GM18508 (cell line): ENCODE results near the gene TNK2.
"Not testable (repeated sequence)": the region's sequence is repeated elsewhere in the genome, so short reads cannot be mapped to it uniquely, and the experiment has no call there.

Experiments
- ATAC-seq: cut with Tn5 transposase; IDR thresholded peaks from one replicate; pipeline ENCODE4 v1.9.1; 2021; ENCODE audit warnings: moderate number of reproducible peaks; ENCODE audit not compliant: insufficient read depth, unreplicated experiment

Gene TNK2

DNA sequence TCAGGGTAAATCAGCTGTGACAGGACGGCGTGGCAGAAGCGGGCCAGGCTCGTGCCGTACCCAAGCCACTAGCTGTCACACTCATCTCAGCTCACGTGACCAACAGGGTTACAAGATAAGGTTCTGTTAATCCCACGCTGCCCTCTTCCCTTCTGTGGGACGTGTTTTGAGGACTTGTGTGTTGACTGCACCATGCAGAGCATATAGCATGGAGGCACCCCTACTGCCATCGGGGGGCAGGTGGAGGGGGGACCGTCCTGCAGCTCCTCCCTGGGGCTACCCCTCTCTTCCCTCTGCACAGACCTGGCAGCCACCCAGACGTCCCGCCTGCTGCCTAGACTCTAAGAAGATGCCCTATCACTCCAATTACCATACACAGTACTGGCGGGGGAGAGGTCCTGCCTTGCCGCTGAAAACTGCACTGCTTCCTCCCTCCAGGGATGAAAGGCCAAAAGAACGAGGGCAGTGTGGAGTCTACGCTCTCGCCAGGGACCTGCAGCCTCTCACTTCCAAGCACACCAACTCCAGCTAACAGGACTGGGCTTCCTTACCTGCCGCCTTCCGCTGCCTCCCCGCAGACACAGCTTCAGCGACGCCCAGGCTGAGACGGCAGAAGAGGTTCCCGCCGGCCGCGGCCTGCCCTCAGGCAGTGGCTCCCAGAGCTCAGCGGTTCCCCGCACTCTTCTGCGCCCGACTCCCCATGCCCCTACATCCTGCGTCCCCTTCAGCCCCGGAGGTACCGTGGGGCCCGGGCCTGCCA, at the start of gene TNK2:
TSS of gene TNK2 (minus strand) at position 618 of the 760 bp plus-strand sequence. CDS start 19,963 bp downstream, outside the sequence.
- ATAC-seq: peak; percentile 27

DNA sequence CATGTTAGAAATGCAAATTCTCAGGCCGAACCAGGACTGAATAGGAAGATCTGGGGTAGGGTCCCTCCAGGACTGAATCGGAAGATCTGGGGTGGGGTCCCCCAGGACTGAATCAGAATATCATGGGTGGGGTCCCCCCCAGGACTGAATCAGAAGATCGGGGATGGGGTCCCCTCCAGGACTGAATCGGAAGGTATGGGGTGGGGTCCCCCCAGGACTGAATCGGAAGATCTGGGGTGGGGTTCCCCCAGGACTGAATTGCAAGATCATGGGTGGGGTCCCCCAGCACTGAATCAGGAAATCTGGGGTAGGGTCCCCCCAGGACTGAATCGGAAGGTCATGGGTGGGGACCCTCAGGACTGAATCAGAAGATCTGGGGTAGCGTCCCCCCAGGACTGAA, 48.2 kb upstream of the TNK2 start:
- ATAC-seq: no peak

DNA sequence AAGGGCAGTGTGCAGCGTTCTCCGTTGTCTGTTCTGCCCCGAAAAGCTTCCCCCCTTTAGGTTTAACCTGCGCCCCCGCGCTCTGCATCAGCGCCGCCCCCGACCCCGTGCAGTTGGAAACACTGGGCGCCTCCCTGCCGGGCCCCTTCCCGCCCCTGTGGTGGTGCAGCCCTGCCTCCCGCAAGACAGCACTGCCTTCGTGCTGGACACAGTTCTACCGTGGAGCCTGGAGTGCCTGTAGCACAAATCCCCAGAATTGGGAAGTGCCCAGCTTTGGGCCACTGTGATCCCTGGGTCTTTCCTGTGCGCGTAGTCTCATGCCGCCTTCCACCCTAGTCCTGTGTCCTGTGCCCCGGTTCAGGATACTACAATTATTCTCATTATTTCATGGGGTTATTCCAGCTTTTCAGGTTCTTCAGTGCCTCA, 47.1 kb upstream of the TNK2 start:
- not testable (repeated sequence) for ATAC-seq

DNA sequence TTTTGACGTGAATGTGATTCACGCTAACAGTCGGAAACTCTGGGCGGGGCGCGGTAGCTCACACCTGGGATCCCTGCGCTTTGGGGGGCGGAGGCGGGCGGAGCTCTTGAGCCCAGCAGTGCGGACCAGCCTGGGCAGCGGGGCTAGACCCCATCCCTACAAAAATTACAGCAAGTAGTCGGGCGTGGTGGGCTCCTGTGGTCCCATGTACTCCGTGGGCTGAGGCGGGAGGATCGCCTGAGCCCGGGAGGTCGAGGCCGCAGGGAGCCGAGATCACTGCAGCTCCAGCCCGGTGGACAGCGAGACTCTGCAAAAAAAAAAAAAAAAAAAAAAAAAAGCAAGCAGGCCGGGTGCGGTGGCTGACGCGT, 46.4 kb upstream of the TNK2 start:
- peak; percentile 38 for ATAC-seq

DNA sequence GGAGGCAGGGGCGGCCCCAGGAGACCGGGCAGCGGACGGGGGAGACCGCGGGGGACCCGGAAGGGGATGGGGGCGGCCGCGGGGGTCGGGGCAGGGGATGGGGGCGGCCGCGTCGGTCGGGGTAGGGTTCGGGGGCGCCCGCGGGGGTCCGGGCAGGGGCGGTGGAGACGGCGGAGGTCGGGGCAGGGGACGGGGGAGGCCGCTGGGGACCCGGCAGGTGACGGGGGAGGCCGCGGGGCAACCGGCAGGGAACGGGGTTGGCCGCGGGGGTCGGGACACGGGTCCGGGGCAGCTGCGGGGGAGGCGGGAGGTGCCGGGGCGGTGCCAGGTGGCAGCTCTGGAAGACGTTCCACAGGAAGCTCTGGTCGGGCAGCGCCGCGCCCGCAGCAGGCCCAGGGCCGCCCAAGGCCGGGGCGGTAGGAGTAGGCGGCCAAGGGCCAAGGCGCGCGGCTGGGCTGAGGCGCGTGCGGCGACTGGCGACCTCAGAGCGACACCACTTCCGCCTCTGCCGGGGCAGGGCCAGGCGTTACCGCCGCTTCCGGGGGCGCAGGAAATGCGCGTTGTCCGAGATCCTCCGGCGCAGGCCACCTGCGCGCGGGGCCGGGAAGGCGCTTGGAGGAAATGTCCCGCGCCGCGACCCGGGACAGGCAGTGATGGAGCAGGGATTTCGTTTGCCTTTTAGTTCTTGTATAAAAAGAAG, 45.9 kb upstream of the TNK2 start:
- ATAC-seq: peak; percentile 77

GRCh38 chr3:195952590-195952989, 44.2 kb upstream of the TNK2 start:
- not testable (repeated sequence) for ATAC-seq

- not testable (repeated sequence) for ATAC-seq
Observed at GRCh38 chr3:195951443-195952177, 43.3 kb upstream of the TNK2 start.

DNA sequence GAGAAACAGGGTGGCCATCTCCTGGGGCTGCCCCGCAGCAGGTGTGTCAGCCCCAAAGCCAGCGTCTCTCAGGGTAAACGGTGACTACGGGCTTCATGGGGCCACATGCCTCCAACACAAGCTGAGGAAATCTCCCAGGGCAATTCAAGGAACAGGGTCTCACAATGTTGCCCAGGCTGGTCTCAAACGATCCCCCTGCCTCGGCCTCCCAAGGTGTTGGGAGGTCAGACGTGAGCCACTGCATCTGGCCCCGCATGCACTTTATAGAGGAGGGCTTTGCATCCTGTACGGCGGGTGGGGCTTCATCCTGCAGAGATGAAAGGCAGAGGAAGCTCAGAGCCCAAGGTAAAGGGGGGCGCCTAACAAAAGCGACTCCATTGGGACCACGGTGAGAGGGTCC, 42.4 kb upstream of the TNK2 start:
- not testable (repeated sequence) for ATAC-seq

GRCh38 chr3:195950164-195950563, 41.8 kb upstream of the TNK2 start:
- ATAC-seq: not testable (repeated sequence)

DNA sequence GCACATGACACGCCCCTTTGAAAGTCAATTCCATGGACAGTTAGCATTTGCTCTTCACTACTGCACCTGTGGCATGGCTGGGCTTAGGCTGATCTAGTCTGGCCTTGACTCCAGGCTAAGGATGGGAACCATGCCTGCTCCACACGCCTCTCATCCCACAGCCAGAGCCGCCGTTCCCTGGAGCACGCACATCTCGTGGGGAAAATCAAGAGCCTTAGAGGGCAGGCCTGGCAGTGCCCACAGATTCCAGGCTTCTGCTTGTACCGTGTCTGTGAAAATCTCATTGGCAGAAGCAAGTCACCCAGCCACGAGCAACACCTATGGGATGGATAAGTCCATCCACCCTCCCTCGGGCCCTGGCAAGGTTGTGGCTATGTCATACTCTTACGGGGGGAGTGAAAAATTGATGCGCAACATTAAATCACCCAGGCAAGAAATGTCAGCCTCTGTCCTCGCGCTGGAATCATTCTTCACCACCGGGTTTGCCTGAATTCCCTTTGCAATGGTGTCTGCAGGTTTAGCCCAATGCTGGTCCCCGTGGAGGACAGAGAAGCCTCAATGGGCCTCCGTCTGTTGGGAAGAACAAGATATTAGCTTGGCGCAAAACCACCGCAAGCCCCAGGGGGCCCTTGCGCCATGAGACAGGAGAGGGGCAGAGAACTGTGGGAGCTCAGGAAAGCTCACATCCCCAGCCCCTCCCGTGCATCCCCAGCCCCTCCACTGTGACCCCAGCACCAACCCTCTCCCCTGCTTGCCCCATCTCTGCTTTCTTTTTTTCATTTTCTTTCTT, 38.8 kb upstream of the TNK2 start:
- not testable (repeated sequence) for ATAC-seq

GRCh38 chr3:195941265-195941815, 33.0 kb upstream of the TNK2 start:
- not testable (repeated sequence) for ATAC-seq

DNA sequence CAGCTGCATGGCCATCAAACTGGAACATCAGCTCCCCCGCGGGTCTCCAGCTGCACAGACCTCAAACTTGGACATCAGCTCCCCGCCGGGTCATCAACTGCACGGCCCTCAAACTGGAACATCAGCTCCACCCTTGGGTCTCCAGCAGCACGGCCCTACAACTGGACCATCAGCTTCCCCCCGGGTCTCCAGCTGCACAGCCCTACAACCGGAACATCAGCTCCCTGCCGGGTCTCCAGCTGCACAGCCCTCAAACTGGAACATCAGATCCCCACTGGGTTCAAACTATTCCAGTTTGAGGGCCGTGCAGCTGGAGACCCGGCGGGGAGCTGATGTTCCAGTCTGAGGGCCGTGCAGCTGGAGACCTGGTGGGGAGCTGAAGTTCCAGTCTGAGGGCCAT, 32.5 kb upstream of the TNK2 start:
- ATAC-seq: not testable (repeated sequence)

GRCh38 chr3:195939526-195940470, 31.4 kb upstream of the TNK2 start:
- ATAC-seq: not testable (repeated sequence)

DNA sequence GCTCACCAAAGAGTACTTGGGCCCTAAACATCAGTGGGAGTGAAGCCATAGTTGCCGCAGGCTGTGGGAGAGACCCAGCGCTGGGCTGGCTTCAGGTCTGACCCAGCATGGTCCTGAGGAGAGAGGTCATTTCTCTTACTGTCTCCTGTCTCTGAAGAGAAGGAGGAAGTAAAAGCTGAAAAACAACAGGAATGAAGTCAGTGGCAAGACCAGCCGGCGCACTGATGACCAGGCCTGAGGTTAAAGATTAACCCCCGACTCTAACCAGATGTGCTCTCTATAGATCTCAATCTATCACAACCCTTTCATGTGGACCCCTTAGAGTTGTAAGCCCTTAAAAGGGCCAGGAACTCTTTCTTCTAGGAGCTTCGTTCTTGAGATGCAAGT, 24.7 kb upstream of the TNK2 start:
- not testable (repeated sequence) for ATAC-seq

- ATAC-seq: no peak
Observed at GRCh38 chr3:195932418-195933043, 24.2 kb upstream of the TNK2 start.

- no peak for ATAC-seq
Observed at GRCh38 chr3:195931582-195932273, 23.4 kb upstream of the TNK2 start.

DNA sequence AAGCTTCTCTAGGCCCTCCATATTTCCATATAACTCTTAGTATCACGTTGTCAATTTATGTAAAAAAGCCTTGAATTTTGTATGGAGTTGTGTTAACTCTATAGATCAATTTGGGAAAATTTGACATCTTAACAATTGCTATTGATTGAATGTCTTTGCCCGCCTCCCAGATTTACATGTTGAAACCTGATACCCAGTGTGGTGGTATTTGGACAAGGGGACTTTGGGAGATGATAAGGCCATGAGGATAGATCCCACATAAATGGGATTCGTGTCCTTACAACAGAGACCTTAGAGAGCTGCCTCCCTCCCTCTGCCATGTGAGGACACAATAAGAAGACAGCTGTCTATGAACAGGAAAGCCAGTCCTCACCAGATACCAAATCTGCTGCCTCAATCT, 21.1 kb upstream of the TNK2 start:
- ATAC-seq: no peak

DNA sequence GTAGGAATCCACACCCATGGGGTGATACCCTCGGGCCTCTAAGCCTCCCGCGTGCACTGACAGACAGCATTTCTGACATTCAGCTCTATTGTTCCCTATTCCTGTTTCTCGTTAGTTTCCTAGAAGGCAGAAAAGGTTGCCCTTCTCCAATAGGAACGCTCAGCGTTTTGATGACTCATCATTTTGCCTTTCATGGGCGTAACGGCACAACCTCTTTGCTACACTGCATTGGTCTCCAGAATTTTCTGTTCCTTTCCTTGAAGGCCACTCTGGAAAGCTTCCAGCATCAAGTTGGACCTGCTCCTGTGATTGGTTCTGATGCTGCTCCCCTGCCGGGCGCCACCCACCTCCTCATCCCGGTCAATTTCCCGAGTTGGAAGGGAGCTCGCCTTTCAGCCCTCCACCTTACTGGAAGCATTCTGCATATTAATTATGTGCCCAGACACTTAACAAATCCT, 13.0 kb upstream of the TNK2 start:
- ATAC-seq: no peak
